ENCODE data around the gene CFAP58.
A peak's percentile ranks its signal among the peaks of the same experiment; 100 is the strongest.

The CFAP58 gene, protein sequence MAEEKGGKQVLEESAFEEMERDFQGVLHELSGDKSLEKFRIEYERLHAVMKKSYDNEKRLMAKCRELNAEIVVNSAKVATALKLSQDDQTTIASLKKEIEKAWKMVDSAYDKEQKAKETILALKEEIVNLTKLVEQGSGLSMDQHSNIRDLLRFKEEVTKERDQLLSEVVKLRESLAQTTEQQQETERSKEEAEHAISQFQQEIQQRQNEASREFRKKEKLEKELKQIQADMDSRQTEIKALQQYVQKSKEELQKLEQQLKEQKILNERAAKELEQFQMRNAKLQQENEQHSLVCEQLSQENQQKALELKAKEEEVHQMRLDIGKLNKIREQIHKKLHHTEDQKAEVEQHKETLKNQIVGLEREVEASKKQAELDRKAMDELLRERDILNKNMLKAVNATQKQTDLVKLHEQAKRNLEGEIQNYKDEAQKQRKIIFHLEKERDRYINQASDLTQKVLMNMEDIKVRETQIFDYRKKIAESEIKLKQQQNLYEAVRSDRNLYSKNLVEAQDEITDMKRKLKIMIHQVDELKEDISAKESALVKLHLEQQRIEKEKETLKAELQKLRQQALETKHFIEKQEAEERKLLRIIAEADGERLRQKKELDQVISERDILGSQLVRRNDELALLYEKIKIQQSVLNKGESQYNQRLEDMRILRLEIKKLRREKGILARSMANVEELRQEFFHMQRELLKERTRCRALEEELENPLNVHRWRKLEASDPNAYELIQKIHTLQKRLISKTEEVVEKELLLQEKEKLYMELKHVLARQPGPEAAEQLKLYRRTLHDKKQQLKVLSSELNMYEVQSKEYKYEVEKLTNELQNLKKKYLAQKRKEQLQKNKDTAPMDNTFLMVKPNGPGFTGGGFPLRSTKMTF

DNA sequence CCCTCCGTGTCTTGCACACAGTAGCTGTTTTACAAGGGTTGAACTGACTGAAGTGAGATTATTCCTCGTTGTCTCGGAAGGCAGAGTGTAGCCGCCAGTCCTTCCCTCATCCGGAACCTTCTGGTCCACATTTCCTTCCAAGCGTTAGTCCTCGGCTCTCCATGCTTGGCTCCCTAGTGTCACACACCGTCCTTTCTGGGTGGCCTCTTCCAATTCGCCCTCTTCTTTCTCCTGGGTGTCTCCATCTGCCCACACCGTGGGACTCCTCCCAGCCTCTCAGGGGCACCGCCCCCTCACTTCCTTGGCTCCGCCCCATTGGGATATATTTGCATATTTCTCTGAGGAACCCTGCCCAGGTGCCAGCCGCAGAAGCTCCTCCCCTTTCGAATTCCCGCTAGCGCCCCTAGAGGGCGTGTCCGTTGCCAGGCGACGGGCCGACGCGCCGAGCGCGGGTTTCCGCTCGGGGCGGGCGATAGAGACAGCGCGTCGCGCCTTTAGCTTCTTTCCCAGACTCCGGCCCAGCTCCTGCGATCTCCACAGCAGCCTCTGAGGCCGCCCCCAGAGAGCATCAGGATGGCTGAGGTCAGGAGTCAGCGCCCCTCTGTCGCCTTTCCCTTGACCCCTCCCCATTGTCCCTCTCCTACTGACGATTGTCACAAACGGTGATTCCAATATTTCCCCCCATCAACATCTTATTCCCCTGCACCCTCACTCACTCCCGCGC lies at the start of gene CFAP58:
TSS of gene CFAP58 (plus strand) at position 509 of the 724 bp plus-strand sequence. CDS start at position 574, 65 bp downstream.
- DNase-seq (ENCODE audit: low read depth): no peak

DNA sequence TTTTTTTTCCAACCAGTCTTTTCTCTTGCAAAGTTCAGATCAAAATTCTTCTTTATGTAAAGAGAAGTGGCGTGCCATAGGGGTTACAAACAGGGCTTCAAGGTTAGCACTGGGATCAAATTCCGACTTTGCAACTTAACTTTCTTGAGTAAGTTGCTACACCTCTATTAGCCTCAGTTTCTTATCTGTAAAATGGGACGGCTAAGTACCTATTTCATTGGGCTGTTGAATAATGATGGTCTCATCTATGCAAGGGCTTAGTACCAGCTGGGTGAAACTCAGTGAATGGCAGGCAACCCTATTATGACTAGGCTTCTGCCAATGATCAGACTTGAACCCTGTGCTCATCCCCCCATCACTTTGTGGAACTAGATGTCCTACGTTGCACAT lies 49.3 kb upstream of the CFAP58 start:
- no peak for DNase-seq (ENCODE audit: low read depth)

DNA sequence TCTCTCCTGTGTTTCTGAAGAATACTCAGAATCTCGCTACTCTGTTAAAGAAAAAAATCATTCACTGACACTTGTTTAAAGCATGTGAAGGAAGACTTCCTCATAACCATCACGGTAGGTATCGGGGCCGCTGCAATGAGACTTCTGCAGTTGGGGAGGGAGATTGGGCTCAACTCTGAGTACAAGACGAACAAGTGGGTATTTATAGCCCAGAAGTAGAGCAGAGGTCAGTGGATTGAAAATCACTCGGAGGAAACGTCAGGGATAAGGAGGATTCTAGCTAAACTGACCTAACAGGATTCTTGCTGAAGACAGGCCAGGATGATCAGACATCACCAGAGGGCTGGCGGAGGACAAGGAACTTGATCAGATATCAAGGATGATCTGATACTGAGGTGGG lies 48.7 kb upstream of the CFAP58 start:
- DNase-seq (ENCODE audit: low read depth): no peak

DNA sequence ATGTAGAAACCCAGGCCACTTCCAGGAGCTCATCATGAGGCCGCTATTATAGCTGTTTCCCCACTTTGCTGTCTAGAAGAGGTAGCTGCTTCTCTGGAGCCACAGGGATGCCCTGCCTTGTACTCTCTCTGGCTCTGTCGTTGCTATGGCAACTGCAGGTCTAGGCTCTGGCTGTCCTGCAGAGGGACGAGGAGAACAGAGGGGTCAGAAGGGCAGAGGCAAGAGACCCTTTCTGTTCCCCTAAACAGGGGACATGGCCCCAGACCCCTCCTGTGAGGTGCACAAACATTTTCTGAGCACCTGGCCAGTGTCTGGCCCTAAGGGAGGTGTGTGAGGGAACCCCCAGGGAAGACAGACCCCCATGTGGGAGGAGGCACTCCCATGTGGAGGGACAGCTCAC lies 46.7 kb upstream of the CFAP58 start:
- DNase-seq (ENCODE audit: low read depth): no peak

DNA sequence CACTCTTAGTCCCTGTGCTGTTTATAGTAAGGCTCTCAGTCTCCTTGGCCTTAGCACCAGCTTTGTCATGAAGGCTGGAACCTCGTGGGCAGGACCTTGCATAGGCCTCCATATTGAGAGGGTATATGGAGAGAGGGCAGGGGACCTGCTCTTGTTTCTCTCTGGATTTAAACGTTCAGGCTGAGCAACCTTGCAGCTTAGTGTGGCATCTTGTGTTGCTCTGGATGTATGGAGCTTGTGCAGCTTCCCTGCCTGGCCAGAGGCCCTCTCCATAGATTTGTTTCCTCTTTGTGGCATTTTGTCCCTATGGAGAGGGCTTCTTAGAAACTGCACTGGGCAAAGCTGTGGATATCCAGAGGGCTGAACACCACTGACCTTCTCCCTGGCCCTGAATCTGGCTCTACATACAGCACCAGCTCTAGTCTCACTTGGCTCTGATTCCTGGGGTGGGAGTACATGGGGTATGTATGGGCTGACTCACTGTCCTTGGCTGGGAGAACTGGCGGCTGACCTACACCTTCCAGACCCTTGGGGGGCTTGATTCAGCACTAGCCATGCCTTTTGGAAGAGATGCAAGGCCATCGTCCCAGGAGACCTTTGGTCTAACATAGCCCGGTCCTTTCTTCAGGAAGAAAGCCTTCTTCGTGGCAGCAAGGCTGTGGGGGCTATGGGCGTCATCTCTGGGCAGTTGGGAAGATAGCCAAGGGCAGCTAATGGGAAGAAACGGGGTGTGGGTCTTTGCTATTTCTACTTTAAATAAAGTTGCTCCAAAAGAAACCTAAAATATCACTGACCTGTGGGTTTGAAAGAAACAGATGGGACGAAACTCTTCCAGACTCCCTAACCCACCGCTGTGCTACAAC lies 45.8 kb upstream of the CFAP58 start:
- DNase-seq (ENCODE audit: low read depth): no peak

DNA sequence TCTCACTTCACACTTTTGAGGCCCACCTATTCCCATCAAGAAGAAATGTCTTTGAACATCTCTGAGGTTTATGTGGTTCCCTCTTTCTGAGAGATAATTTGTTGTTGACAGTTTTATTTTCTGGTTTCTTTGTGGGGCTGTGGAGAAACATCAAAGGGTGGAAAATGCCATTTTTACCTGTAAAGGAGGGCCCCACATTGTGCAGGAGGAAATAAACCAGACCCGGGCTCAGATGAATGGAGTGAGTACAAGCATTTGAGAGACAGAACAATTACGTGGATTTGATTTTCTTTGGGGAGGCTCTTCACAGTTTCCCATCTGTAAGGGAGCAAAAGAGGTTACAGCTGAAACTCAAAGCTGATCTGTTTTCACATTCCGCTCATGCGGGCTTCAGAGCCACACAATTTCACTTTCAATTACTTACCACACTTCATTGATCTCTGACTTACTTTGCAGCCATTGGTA lies 45.2 kb upstream of the CFAP58 start:
- no peak for DNase-seq (ENCODE audit: low read depth)

DNA sequence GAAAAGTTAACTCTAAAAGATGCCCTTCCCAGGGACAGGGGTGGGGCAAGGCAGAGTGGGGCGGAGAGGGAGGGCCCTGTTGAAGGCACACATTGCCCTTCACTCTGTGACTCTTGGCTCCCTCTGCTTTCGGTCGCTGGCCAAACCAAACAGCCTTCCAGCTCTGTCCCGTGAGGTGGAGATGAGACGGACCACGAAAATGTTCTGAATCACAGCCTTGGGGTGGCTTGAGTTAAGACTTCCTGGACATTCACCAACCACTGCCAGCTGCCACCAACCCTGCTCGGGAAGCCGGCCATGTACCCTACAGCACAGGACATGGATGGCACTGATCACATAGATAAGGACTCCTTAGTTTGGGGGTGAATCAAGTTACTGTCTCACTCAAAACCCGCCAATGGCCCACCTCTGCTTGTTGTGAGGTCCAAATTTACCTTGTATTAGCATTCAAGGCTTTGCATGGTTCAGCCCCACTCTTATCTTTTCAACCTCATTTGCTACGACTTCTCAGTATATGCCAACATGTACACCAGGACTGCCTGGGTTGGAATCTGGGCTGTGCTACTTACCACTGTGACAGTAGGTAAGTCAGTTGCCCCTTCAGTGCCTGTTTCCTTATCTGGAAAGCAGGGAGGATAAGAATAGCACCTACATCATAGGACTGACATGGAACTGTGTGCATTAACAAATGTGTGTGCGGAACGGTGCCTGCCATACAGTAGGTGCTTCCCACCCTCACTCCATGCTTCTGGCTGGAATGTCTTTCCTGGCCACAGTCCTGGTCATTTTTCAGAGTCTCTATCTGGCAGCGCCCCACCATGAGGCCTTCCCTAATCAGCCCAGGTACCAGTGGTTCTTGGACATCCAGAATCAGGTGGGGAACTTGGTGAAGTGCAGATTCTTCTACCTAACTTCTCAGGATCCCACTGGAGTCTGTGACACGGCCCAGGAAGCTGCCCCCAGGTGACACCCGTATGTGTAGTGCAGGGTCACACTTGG lies 43.4 kb upstream of the CFAP58 start:
- peak; percentile 84 for DNase-seq (ENCODE audit: low read depth)

DNA sequence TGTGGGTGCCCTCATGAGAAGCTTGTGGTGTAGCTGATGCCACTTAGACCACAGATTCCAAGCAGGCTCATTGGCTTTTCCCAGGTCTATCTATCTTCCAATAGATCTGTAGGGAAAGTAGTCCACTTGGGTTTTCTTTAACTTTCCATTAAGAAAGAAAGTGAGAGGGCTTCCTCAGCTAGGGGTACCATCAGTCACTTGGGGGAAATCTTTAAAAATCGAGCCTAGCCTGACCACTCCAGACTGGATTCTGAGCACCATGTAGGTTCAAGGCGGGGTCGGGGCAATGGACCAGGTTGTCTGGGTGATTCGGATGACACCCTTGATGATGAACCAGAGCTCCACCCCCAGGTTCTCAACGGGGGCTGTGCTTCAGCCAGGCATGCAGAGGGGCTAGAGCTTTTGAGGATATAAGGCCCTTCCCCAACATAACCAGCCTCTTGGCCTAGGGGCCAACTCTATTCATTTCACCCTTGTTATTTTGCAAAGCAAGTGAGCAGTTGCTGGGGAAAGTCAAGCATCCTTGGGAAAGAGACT lies 42.4 kb upstream of the CFAP58 start:
- DNase-seq (ENCODE audit: low read depth): no peak

DNA sequence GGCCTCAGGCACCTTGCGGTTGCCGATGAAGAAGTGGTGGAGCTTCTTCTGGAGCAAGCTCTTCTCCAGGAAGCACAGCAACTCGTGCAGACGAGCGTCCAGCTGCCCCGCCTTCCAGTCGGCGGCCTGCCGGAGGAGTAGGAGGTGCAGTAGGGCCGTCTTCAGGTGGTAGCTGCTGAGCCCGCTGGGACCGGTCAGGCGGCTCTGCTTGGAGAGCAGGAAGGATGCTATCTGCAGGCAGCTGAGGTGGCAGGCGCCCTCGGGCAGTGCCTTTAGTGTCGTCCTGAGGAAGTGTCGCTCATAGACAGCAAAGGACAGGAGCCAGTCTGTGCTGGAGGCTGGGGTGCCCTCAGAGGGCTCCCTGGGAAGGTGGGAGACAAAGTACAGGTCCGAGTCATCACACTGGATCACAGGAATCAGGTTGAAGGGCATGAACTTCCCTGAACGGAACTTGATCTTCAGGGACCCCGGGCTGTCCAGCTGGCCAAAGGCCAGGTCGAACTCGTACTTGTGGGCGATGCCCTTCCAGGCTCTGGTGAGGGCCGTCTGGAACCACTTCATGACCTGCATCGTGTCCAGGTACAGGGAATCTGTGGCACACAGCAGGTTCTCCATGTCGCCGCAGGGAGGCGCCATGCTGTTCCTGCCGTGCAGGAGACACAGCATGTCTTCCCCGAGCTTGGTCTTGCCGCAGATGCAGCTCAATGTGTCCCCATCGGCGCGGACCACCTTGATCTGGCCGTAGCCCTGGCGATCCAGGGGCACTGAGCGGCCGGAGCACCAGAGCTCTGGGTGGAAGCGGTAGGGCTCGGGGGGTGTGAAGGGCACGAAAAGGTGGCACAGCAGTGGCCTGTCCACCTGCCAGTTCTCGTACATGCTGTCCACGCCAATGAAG lies 38.8 kb upstream of the CFAP58 start:
- no peak for DNase-seq (ENCODE audit: low read depth)

DNA sequence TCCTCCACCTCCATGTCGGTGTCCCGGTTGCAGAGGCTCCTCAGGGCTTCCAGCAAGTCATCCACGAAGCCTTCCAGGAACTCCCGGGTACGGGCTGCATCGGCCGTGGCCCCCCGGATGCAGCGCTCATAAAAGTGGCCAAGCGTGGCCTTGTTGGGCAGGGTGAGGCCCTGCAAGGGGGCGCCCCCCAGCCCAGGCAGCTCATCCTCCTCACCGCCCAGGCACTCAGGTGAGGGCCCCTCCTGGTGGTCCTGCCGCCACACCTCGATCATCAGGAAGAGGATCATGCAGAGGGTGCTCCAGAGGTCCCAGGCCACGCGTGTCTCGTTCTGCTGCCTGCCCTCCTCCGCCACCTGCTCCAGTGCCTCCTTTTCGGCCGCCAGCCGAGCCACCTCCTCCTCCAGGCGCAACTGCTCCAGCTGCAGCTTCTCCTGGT lies 38.1 kb upstream of the CFAP58 start:
- DNase-seq (ENCODE audit: low read depth): no peak

DNA sequence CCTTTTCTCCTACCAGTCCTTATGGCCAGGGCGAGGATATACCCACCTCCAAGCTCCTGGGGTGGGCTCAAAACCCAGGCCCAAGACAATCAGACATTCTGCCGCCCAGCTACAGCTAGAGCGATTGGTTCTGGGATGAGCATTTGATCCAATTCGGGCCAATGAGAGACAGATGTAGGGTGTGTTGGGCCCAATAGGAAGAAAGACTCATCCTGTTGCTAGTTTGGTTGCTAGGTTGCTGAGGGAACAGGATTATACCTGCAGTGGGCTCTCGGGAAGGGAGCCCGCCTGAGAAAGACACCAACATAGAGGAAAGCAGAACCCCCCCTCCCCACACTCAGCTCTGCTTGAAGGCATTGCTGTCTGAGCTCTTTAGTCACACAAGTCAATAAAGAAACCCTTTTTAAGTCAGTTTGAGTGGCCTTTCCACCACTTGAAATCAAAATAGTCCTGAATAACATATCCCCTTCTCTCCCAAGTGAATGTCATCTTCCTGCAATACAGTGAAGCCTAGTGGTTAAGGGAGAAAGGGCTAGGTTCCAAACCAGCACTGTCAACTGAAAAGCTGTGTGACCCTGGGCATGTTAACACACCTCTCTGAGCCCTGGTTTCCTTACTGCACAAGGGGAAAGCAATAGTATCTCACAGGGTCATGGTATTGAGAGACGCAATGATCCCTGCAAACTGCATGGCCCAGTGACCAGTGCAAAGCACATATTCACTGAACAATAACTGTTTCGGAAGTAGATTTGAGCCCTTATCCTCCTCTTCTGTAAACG lies 37.1 kb upstream of the CFAP58 start:
- no peak for DNase-seq (ENCODE audit: low read depth)

DNA sequence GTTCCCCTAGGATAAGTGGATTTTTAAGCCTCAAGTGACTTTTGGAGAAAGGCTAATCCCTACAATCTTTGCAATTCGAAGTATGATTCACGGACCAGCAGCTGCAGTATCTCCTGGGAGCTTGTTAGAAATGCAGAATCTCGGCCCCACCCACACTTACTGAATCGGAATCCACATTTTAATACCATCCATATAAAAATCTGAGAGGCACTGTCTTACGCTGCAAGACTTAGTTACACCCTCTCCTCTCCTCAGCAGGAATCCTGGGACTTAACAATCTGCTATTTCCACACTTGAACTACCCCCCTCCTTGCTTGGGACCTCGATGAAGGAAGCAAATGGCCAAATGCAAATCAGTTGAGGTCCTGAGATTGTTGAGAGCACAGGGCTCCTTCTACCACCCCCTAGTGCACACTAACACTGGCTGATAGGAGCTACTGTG lies 36.3 kb upstream of the CFAP58 start:
- DNase-seq (ENCODE audit: low read depth): no peak

DNA sequence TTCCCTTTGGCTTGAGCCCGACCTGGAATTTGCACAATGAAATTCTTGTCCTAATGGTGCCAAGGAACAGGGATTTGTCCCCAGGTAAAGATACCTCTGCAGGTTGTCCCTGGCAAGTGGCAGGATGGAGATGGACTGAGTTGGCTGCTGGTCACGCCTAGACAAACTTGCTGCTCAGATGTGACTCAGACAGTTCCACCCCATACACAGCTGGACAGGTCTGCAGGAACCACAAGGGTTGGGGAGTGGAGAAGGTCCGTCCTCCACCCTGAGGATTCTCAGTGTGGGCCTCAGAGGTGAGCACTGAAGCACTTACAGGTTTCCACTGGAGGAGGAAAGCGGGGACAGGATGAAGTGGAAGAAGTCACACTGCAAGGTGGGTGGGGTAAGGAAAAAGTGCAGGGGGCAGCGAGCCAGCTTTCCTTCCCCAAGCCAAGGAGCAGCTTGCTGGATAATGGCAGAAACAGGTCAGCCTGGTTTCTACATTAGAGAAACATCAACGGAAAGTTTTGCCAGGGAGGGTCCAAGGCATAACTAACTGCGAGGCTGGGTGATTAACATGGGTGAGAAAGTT lies 35.8 kb upstream of the CFAP58 start:
- DNase-seq (ENCODE audit: low read depth): no peak

DNA sequence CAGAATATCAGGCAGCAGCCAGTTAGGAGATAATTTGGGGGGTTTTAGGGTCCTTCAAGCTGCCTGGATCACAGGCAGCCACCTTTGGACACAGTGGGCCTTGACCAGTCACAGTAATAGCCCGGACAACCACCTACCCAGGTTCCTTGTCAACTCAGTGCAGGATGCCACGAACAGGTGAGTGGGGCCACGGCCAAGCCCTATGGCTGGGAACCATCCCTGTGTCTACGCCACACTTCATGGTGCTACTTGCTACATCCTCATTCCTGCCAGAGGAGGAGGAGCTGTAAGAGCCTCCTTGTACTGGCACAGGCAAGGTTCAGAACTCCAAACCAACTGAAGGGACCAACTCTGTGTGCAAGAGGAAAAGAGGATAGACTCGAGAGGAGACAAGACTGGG lies 35.3 kb upstream of the CFAP58 start:
- no peak for DNase-seq (ENCODE audit: low read depth)

DNA sequence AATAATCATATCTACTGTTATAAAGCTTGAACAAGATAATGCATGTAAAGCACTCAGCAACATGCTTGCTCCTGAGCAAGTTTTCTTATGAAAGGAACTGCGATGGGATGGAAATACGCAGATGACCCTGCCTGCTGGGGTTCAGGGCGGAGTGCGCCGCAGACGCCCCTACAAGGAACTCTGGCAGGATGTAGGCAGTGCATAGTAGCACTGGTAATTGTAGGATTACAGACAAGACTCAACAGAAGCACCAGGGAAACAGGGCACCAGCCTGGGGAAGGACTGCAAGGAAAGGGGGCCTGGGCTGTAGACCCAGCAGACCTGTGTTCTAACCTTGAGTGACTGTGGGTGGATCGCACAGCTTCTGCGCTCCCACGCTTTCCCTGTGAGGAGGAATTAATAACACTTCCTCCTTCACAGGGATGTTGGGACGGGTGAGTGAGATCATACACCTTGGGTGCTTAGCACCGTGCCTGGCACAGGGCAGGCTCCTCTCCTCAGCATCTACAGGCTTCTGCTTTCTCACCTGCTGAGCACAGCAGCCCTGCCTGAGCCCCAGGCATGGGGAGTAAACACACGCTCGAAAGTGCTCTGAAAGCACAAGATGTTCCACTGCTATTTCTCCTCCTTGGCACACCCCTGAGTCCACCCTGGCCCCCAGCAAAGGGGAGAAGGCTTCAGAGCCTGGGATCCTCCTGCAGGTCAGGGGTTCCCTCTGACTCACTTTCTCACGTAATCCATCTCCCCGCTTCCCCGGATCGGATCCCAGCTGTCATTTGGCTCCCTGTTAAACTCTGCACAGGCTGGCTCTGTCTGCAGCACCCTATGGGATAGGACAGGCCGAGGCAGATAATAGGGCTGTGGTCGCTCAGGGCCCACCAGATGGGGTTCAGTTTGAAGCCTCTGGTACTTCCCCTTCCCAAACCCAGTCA lies 34.6 kb upstream of the CFAP58 start:
- no peak for DNase-seq (ENCODE audit: low read depth)

DNA sequence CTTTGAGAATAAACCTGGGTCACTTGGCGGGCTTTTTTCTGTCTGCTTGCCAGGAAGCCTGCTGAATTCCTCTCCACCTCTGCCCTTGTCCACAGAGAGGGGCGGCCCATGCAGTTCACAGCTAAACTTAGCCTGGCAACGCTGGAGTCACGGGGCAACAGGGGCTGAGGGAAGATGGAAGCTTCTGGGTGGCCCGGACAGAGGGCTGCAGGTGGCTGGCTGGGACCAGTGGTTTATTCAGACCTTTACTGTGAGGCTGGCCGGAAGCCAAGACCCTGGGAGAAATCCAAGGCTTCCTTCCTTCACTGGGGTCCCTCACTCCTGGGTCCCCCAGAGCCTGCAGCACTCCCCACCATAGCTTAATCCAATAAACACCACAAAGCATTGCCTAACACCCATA lies 32.4 kb upstream of the CFAP58 start:
- DNase-seq (ENCODE audit: low read depth): no peak
